Coronary artery (tissue), 2 donors: Measurements from ENCODE around the gene CDC23.
"Not testable (repeated sequence)": the region's sequence is repeated elsewhere in the genome, so short reads cannot be mapped to it uniquely, and the experiment has no call there.

Source experiments
- DNase-seq: peaks from one replicate; pipeline ENCODE4 v3.0.0-alpha.2; 2017; ENCODE audit warnings: low spot score
- H3K27ac ChIP-seq, 2 donors: fragments of 200-600 bp; sonication (generic); one replicate each; pipeline ENCODE4 v1.5.1; 2016 to 2019
- H3K4me3 ChIP-seq: fragments of 200-600 bp; sonication (generic); 2 replicates; pipeline ENCODE4 v1.5.1; 2016; ENCODE audit warnings: mild to moderate bottlenecking, moderate library complexity
- CTCF ChIP-seq: fragments of 200-600 bp; sonication (generic); IDR thresholded peaks from one replicate; pipeline ENCODE4 v1.5.1; 2019; ENCODE audit warnings: antibody characterized with exemption

CDC23 gene, protein sequence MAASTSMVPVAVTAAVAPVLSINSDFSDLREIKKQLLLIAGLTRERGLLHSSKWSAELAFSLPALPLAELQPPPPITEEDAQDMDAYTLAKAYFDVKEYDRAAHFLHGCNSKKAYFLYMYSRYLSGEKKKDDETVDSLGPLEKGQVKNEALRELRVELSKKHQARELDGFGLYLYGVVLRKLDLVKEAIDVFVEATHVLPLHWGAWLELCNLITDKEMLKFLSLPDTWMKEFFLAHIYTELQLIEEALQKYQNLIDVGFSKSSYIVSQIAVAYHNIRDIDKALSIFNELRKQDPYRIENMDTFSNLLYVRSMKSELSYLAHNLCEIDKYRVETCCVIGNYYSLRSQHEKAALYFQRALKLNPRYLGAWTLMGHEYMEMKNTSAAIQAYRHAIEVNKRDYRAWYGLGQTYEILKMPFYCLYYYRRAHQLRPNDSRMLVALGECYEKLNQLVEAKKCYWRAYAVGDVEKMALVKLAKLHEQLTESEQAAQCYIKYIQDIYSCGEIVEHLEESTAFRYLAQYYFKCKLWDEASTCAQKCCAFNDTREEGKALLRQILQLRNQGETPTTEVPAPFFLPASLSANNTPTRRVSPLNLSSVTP

DNA sequence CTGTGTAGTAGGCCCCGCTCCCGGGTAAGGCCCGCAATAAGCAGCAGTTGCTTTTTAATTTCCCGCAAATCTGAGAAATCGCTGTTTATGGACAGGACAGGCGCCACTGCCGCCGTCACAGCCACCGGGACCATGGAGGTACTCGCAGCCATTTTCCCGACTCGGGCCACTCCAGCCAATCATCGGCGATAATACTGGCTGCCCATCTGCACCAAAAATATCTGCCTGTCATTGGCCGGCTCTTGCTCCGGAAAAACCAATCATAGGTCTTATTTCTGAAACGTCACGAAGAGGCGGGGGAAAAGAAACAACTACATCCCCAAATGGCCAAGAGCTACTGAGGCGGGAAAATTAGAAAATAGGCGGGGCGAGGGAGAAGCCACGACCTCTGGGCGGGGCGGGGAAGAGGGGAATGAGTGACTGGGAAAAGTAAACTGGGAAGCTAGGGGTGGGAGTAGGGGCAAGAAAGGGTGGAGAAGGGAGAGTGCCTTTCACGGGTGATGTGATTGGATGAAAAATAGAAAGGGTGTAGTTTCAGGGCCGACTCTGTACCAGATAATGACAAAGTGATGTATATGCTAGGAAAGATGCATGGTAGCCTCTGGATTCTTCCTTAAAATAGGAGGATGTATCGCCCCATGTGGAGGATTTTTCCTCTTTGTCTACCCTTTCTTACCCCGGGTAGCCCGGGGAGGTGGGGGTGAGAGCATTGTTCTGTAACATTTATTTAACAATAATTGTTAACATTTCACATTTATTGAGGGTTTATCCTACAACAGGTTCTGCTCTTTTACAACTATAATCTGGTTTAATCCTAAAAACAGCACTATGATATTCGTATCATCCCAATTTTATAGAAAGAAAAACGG, at the start of gene CDC23:
Gene CDC23 (minus strand): TSS at position 163 of the 869 bp plus-strand sequence. CDS start 11 bp downstream, at position 152.
- peak within 1 kb of the TSS; percentile 80 for H3K4me3 ChIP-seq
- TF ChIP-seq CTCF = no peak
- peak within 1 kb of the TSS; percentile 53 to 79 for H3K27ac ChIP-seq

DNA sequence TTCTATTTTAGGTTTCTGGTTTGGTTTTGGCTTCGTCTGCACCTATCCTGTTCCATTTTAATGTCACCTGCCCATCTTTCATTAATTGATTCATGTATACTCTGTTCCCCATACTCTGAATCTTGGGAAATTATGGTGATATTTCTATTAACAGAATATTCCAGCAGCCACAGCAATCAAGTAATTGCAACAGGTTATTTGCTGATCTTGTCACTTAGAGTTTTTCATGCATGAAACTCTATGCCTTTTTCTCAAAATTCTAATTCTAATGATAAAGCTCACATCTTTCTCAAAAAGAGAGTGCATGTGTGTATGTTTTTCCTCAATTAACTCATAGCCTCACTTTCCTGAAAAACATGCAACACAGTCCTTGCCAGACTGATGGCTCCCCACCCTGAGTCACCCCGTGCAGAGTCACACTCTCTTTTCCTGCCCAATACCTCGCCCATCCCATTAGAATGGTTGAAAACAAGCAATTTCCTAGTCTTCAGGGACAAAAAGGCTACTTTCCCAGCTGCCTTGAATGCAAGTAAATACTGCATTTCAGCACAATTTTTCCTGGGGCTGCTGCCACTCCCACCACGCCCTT, 45.7 kb upstream of the CDC23 start:
- Histone ChIP-seq H3K27ac (no peak overlapping the region), H3K4me3 (no peak overlapping the region)
- no peak for DNase-seq
- no peak for TF ChIP-seq CTCF

More for the DNA sequence above, at the start of gene CDC23:
- peak; percentile 94 for DNase-seq

GRCh38 chr5:138257583-138257982, 44.5 kb upstream of the CDC23 start:
- H3K27ac ChIP-seq = no peak overlapping the region
- no peak overlapping the region for H3K4me3 ChIP-seq
- no peak for TF ChIP-seq CTCF
- DNase-seq = no peak

DNA sequence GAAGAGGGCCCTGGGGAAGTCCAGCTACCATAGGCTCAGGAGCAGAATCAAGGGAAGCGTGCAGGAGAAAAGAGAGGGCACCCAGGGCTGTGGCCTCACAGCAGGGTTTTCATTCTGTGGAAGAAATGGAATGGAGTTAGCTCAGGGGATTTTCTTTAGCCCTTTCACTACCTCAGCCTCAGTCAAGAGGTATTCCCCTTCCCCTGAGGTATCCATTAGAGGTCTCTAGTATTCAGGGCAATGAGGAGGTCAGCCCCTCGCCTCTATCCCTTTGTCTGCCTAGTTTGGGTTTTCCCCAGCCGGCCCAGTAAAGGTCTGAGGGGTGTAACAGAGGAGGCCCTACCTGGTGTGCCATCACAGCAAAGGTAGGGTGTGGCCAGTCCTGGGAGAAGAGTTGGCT, 39.8 kb upstream of the CDC23 start:
- TF ChIP-seq CTCF = no peak

DNA sequence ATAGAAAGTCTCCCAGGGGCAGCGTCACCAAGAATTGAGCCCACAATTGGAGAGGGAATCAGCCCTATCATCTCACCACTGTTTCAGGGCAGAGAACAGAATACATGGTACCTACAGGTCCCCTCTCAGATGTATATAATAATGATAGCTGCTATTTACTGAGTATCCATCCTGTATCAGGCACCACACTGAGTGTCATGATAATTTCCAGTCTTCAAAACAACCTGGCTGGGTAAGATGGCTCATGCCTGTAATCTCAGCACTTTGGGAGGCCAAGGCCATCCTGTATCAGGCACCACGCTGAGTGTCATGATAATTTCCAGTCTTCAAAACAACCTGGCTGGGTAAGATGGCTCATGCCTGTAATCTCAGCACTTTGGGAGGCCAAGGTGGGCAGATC, 34.7 kb upstream of the CDC23 start:
- not testable (repeated sequence) for H3K27ac ChIP-seq, DNase-seq, H3K4me3 ChIP-seq

More for the DNA sequence above, 39.8 kb upstream of the CDC23 start:
- Histone ChIP-seq H3K27ac (no peak overlapping the region), H3K4me3 (no peak overlapping the region)
- no peak for DNase-seq

DNA sequence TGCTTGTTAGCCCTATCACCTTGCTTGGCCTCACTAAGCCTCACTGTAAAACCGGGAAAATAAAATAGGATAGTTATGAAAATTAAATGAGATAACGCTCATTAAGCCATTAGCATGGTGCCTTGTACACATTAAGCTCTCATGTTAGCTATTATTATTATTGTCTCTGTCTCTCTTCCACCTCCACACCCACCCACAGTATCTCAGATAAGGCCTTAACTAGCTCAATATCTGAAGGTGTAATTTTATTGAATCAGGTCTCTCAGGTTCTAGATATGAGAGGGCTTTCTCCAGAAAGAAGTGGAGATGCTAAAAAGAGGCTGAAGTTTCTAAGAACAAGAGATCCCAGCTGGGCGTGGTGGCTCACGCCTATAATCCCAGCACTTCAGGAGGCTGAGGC, 33.7 kb upstream of the CDC23 start:
- DNase-seq = no peak

More for the DNA sequence above, 33.7 kb upstream of the CDC23 start:
- H3K27ac ChIP-seq = no peak overlapping the region
- H3K4me3 ChIP-seq = no peak overlapping the region
- TF ChIP-seq CTCF = no peak
